GM12801 (cell line): ENCODE results near the gene CFAP97D2.

Experiments used
- TF ChIP-seq, protein P1 (sequence below): IDR thresholded peaks from one replicate; pipeline ENCODE4 v1.5.1; 2011; ENCODE audit warnings: control low read depth; ENCODE audit not compliant: insufficient read length; ENCODE audit errors: extremely low read depth

CFAP97D2 gene

DNA sequence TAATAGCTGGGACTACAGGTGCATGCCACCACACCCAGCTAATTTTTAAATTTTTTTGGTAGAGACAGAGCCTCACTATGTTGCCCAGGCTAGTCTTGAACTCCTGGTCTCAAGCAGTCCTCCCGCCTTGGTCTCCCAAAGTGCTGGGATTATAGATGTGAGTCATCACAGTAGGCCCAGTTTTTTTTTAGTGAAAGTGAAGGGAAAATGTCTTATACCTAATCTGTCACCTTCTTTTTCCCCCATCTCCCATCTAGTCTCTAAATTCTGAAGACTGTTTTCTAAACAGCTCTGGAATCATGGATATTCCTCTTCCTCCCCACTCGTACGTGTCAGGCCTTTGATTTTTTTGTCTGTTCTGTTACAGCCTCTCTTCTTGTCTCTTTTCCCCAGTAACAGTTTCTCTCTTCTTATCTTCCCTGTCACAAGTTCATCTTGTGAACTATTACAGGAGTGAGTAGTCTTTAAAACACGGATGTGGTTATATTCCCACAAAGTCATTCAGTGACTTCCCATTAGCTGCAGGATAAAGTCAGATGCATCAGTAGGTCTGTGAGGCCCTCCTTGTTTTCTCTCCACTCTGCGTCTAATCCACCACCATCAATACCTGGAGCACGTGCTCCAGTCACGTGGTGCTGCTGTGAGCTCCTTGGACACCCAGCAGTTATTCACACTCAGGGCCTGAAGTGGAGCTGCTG lies 58.5 kb downstream of the CFAP97D2 start:
- TF ChIP-seq, protein P1, sequence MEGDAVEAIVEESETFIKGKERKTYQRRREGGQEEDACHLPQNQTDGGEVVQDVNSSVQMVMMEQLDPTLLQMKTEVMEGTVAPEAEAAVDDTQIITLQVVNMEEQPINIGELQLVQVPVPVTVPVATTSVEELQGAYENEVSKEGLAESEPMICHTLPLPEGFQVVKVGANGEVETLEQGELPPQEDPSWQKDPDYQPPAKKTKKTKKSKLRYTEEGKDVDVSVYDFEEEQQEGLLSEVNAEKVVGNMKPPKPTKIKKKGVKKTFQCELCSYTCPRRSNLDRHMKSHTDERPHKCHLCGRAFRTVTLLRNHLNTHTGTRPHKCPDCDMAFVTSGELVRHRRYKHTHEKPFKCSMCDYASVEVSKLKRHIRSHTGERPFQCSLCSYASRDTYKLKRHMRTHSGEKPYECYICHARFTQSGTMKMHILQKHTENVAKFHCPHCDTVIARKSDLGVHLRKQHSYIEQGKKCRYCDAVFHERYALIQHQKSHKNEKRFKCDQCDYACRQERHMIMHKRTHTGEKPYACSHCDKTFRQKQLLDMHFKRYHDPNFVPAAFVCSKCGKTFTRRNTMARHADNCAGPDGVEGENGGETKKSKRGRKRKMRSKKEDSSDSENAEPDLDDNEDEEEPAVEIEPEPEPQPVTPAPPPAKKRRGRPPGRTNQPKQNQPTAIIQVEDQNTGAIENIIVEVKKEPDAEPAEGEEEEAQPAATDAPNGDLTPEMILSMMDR = no peak

DNA sequence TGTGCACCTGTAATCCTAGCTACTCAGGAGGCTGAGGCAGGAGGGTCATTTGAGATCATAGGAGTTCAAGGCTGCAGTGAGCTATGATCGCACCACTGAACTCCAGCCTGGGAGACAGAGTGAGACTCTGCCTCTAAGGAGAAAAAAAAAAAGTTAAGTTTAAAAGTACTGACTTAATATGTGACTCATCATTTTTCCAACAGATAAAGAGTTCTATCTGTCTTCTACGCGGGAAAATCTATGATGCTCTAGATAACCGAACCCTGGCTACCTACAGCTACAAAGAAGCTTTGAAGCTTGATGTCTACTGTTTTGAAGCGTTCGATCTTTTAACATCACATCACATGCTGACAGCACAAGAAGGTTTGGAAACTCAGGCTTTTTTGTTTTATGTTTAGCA lies 62.9 kb downstream of the CFAP97D2 start:
- TF ChIP-seq, protein P1 = no peak

DNA sequence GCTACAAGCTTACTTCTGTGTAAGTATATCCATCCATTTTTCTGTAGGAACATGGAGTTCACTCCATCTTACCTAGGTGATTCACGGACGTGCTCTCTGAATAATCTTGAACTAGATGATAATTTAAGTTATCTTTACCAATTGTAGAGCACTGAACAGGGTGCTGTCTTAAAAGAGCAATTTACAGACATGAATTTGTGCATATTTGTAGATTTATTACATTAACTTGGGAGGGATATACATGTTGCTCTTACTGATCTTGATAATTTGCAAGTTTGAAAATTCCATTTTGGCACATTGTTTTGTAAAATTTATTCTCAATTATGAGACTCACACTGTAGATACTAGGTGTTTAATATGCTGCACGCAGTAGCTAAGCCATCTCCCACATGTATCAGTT lies 64.9 kb downstream of the CFAP97D2 start:
- TF ChIP-seq, protein P1 = no peak

DNA sequence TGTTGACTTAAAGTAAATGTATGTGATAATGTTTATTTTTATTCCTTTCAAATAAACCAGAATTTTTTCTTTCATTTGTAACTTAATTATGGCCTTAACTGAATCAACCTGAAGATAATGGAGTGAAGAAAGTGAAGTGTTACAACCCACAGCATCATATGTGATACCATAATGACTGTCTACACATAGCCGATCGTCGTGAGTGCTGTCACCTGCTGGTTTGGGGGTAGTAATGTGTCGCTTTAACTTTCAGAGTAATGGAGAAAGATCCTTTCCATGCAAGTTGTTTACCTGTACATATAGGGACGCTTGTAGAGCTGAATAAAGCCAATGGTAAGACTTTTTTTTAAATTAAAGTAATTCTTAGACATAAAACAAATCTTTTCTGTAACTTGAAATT lies 65.6 kb downstream of the CFAP97D2 start:
- TF ChIP-seq, protein P1 = no peak

DNA sequence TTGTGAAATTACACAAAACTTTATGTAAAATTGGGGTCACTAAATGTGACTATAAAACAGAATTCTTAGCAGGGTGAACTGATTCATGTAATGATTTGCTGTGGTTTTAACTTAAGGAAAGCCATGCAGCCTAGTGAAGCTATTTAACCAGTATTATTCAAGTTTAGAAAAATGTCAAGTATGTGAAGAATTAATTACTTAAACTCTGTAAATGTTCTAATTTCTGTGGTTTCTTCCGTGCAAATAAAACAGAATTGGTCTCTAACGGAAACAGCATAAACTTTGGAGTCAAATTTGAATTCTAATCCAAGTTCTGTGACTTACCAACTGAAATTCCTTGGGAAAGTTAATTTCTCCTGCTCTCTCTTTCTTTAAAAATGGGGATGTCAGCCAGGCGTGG lies 69.0 kb downstream of the CFAP97D2 start:
- TF ChIP-seq, protein P1 = no peak

DNA sequence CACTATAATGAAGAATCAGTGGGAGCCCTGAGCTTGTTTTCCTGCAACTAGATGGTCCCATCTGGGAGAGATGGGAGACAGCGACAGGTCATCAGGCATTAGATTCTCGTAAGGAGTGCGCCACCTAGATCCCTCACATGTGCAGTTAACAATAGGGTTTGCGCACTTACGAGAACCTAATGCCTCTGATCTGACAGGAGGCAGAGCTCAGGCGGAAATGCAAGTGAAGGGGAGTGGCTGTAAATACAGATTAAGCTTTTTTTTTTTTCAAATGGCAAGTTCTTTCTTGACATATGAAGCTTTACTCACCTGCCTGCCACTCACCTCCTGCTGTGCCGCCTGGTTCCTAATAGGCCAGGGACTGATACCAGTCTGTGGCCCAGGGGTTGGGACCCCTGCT lies 70.0 kb downstream of the CFAP97D2 start:
- TF ChIP-seq, protein P1 = no peak

- TF ChIP-seq, protein P1 = no peak
Measured at GRCh38 chr13:114256547-114256946, 77.5 kb downstream of the CFAP97D2 start.
